K562 (cell line): ENCODE results near the gene TRMT1. TPM values are rescaled to one million over a fixed set of nuclear protein-coding genes. Genes with fewer than 3 reads are reported as not detected.

Source experiments
- ATAC-seq: fragments of 200-7000 bp; cut with Tn5 transposase; 3 replicates; pipeline ENCODE4 v1.9.1; 2020; ENCODE audit warnings: moderate library complexity
- BruUV-seq: library from RNA; stranded (reverse); fragments of 400-500 nt; replicated peaks from 2 replicates; lab custom pipeline; 2021; lab: Mats Ljungman, UMichigan
- CTCF ChIA-PET: fragments of 300-600 bp; formaldehyde crosslinking; extraction: SDS; loops from one replicate; lab custom pipeline; 2021; ENCODE audit warnings: low intra/inter-chr PET ratio; lab: Yijun Ruan, JAX
- POLR2A ChIA-PET: fragments of 300-600, 350-650 bp; sonication (Branson Sonifier 250); formaldehyde crosslinking; extraction: SDS; loops from one replicate; lab custom pipeline; 2021; ENCODE audit warnings: antibody characterized with exemption, inconsistent platforms; lab: Yijun Ruan, JAX
- DNase-seq, 4 experiments: peaks; one replicate each; pipeline versions ENCODE4 v3.0.0 to v3.0.0-alpha.2; 2011 to 2018; ENCODE audit warnings: low spot score in 3 of 4, mixed read lengths in 3 of 4; ENCODE audit errors: extremely low read depth in 1 of 4
- FAIRE-seq: peaks from 2 replicates; lab custom pipeline; 2011; peaks lifted over from hg19 to GRCh38; lab: Jason Lieb, UNC
- H2AFZ ChIP-seq: 2 replicates; pipeline ENCODE4 v1.6.0; 2011; ENCODE audit warnings: low read depth, low read length, control low read depth, inconsistent platforms
- H3K27ac ChIP-seq: fragments of 200-600 bp; 3 replicates; pipeline ENCODE4 v1.8.0; 2011; ENCODE audit warnings: low read depth, mild to moderate bottlenecking, control low read depth, inconsistent platforms, low read length, moderate library complexity, mixed read lengths; ENCODE audit errors: extremely low read depth
- H3K27me3 ChIP-seq, 2 experiments: fragments of 300-600 bp in 1 of 2; 2 replicates in 1 of 2; 3 replicates in 1 of 2; pipeline versions ENCODE4 v1.6.0 to v1.8.0; 2011; ENCODE audit warnings: inconsistent platforms in 2 of 2, low read length in 2 of 2, mild to moderate bottlenecking in 1 of 2, mixed read lengths in 1 of 2, moderate library complexity in 1 of 2; ENCODE audit not compliant: control insufficient read depth in 2 of 2, insufficient read depth in 2 of 2
- H3K36me3 ChIP-seq: fragments of 300-600 bp; 3 replicates; pipeline ENCODE4 v1.8.0; 2011; ENCODE audit warnings: mild to moderate bottlenecking, low read length, inconsistent platforms; ENCODE audit not compliant: control insufficient read depth, insufficient read depth
- H3K4me1 ChIP-seq, 2 experiments: fragments of 200-600 bp in 1 of 2; replicated peaks in 1 of 2; 2 replicates in 1 of 2; 3 replicates in 1 of 2; pipeline versions ENCODE4 v1.5.1 to v1.8.0; 2011; ENCODE audit warnings: inconsistent platforms in 2 of 2, low read length in 2 of 2, mild to moderate bottlenecking in 1 of 2, mixed read lengths in 1 of 2, moderate library complexity in 1 of 2; ENCODE audit not compliant: control insufficient read depth in 2 of 2, insufficient read depth in 2 of 2
- H3K4me2 ChIP-seq: 2 replicates; pipeline ENCODE4 v1.6.1; 2011; ENCODE audit warnings: low read length, control low read depth, inconsistent platforms, mixed read lengths; ENCODE audit not compliant: insufficient read depth
- H3K4me3 ChIP-seq: fragments of 200-600 bp; sonication (generic), shearing (Covaris generic); 2 replicates; pipeline ENCODE4 v1.5.1; 2016; ENCODE audit warnings: control low read depth, inconsistent platforms
- H3K79me2 ChIP-seq: fragments of 200-600 bp; 3 replicates; pipeline ENCODE4 v1.8.0; 2011; ENCODE audit warnings: low read length, inconsistent platforms; ENCODE audit not compliant: control insufficient read depth, insufficient read depth
- H3K9ac ChIP-seq, 2 experiments: 2 replicates each; pipeline versions ENCODE4 v1.6.0 to v1.6.1; 2011; ENCODE audit warnings: low read depth in 2 of 2, low read length in 2 of 2, control low read depth in 1 of 2, inconsistent platforms in 1 of 2, mild to moderate bottlenecking in 1 of 2, mixed read lengths in 1 of 2; ENCODE audit not compliant: insufficient read depth in 1 of 2
- H3K9me1 ChIP-seq: one replicate; pipeline ENCODE4 v1.6.0; 2011; ENCODE audit warnings: inconsistent platforms, mild to moderate bottlenecking, low read length, moderate library complexity; ENCODE audit not compliant: control insufficient read depth, insufficient read depth
- H3K9me3 ChIP-seq: replicated peaks from 2 replicates; pipeline ENCODE4 v1.5.1; 2011; ENCODE audit warnings: low read depth, low read length, inconsistent platforms; ENCODE audit not compliant: control insufficient read depth, insufficient read depth
- H4K20me1 ChIP-seq: replicated peaks from 2 replicates; pipeline ENCODE4 v1.6.1; 2011; ENCODE audit warnings: low read length, inconsistent platforms, mixed read lengths; ENCODE audit not compliant: control insufficient read depth, insufficient read depth
- BRCA1 ChIP-seq, 2 experiments: fragments of 450-650 bp in 1 of 2; sonication (generic) in 1 of 2; formaldehyde crosslinking in 1 of 2; IDR thresholded peaks; 2 replicates each; pipeline versions ENCODE4 v1.5.0 to v1.6.1; 2017 to 2020; ENCODE audit warnings: mild to moderate bottlenecking in 1 of 2, missing genetic modification reagents in 1 of 2
- EWSR1 ChIP-seq: fragments of 450-650 bp; IDR thresholded peaks from 2 replicates; pipeline ENCODE4 v1.6.1; 2018; ENCODE audit warnings: borderline replicate concordance, mild to moderate bottlenecking, low read depth, moderate library complexity; ENCODE audit not compliant: partially characterized antibody
- GABPB2 ChIP-seq: fragments of 250-450 bp; sonication (Bioruptor Pico); conservative IDR thresholded peaks from 2 replicates; pipeline ENCODE4 v1.5.1; 2021; ENCODE audit warnings: mild to moderate bottlenecking
- NFRKB ChIP-seq: fragments of 450-650 bp; IDR thresholded peaks from 2 replicates; pipeline ENCODE4 v1.6.1; 2016; ENCODE audit warnings: low read depth
- NFXL1 ChIP-seq: fragments of 450-650 bp; formaldehyde crosslinking; IDR thresholded peaks from 2 replicates; pipeline ENCODE4 v1.4.0; 2021; ENCODE audit warnings: mild to moderate bottlenecking
- PHB ChIP-seq: fragments of 250-450 bp; sonication (Bioruptor Pico); IDR thresholded peaks from 2 replicates; pipeline ENCODE4 v1.5.0; 2021
- POLR2A ChIP-seq: fragments of 450-650 bp; conservative IDR thresholded peaks from 2 replicates; pipeline ENCODE4 v1.6.1; 2016
- RFX7 ChIP-seq: fragments of 250-450 bp; sonication (Bioruptor Pico); IDR thresholded peaks from 2 replicates; pipeline ENCODE4 v1.5.1; 2021; ENCODE audit warnings: mild to moderate bottlenecking
- TGIF2 ChIP-seq: sonication (generic); formaldehyde crosslinking; IDR thresholded peaks from 2 replicates; pipeline ENCODE4 v1.8.1; 2022; ENCODE audit warnings: mild to moderate bottlenecking, missing genetic modification reagents, moderate library complexity
- ZNF24 ChIP-seq: fragments of 450-650 bp; IDR thresholded peaks from 2 replicates; pipeline ENCODE4 v1.6.1; 2016
- ZNF551 ChIP-seq: fragments of 250-450 bp; sonication (Bioruptor Pico); IDR thresholded peaks from 2 replicates; pipeline ENCODE4 v1.5.0; 2021; ENCODE audit warnings: mild to moderate bottlenecking, moderate library complexity
- ZNF780A ChIP-seq: fragments of 250-450 bp; sonication (Bioruptor Pico); IDR thresholded peaks from 2 replicates; pipeline ENCODE4 v1.5.0; 2021; ENCODE audit warnings: mild to moderate bottlenecking
- WGBS: fragments of 100-300 bp; shearing (Covaris generic); methylation state at CpG from one replicate; pipeline ENCODE4 v1.1.6; 2016; ENCODE audit warnings: low coverage, mixed read lengths; ENCODE audit not compliant: insufficient coverage; ENCODE audit errors: missing lambda C conversion rate; 5-methylcytosine and 5-hydroxymethylcytosine counted together
- in situ Hi-C: fragments of 300-500 bp; cut with MboI; formaldehyde crosslinking; loops from 4 replicates; pipeline ENCODE4 v1.15.0; 2018; ENCODE audit warnings: inconsistent platforms, mixed read lengths
- intact Hi-C: fragments of 100-400 bp; cut with micrococcal nuclease; formaldehyde crosslinking; loops from 2 replicates; pipeline ENCODE4 v1.14.2; 2022
- polyA plus RNA-seq, 8 experiments: library from polyadenylated mRNA; depleted of rRNA in 4 of 8; stranded (reverse) in 5 of 8; unstranded in 3 of 8; fragments of >200 nt; fragmentation: Nextera tagmentation in 2 of 8; fragmentation: Illumina TruSeq in 1 of 8; extraction: Ambion mirVana in 2 of 8; extraction: Trizol in 1 of 8; gene quantifications; 2 replicates each; pipeline versions ENCODE4 v1.2.1 to v1.2.3, GENCODE V29; 2011 to 2014; ENCODE audit warnings: inconsistent platforms in 1 of 8, missing spikeins in 1 of 8
- total RNA-seq, 7 experiments: library from RNA; depleted of rRNA in 6 of 7; stranded (reverse); fragments of >200 nt in 6 of 7; fragmentation: Illumina TruSeq in 2 of 7; extraction: Trizol in 2 of 7; gene quantifications; 2 replicates each; pipeline versions ENCODE4 v1.2.1 to v1.2.3, GENCODE V29; 2011 to 2021; ENCODE audit warnings: low replicate concordance in 1 of 7
- TF ChIP-seq, protein P1 (sequence below): fragments of 250-450 bp; sonication (Bioruptor Pico); IDR thresholded peaks from 2 replicates; pipeline ENCODE4 v1.9.0; 2021; ENCODE audit warnings: mild to moderate bottlenecking, inconsistent platforms
- TF ChIP-seq, protein P2 (sequence below): fragments of 250-450 bp; sonication (Bioruptor Pico); IDR thresholded peaks from 2 replicates; pipeline ENCODE4 v1.5.0; 2021
- TF ChIP-seq, protein P3 (sequence below): fragments of 450-650 bp; formaldehyde crosslinking; IDR thresholded peaks from 2 replicates; pipeline ENCODE4 v1.4.0; 2022; ENCODE audit warnings: missing genetic modification characterization
- TF ChIP-seq, protein P4 (sequence below): sonication (generic); formaldehyde crosslinking; IDR thresholded peaks from 2 replicates; pipeline ENCODE4 v1.8.0; 2022; ENCODE audit warnings: mild to moderate bottlenecking, missing genetic modification reagents

Gene TRMT1
- total and polyA plus RNA-seq, 9 of the 15 experiments (the other 6 are each of a cell fraction or from before 2014, with no cell fraction given) = 5.8 to 158 (median 54.3) TPM

DNA sequence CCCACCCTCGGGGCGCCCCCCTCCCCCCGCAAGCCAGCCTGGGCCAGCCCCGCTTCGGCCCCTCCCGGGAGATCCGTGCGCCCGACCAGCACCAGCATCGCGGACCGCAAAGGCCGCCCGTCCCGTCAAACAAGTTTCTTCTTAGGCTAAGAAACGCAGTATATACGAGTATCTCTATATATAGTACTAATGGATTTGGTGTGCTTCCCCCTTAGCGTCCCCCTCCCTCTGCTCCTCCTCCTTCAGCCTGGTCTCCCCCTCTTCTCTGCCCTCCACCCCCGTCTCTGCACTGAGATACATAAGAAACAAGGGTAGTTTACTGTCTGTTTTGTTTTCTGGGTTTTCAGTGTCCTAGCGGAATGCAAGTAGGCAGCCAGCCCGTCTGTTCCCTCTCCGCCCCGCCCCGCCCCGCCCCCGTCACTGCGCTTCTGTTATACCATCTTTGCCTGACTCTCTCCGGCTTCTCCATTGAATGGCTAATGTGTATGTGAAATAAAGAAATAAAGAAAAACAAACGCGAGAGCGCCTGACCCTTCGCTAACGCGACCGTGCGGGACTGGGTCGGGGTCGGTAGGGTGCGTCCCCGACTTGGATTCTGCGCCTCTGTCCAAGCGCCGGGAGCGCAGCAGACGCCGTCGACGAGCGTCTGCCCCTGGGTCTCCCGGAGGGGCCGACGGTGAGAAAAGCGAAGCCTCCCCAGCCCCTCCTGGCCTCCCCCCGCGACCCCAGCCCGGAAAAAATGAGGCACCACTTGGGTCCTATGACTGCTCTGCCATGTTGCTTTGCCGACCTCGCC, 18.1 kb downstream of the TRMT1 start:
- no peaks in the 10 kb centered on the region for H3K9me3 ChIP-seq
- intact Hi-C loops (loop anchor here (1.0 kb wide), 1 partner anchor 164 kb away; no protein-coding TSS in a partner anchor), in situ Hi-C loops (no loop called here)
- H2AFZ ChIP-seq = no peak overlapping the region
- peaks cover 56% of the 10 kb centered on the region for H3K79me2 ChIP-seq
- H3K27ac ChIP-seq = peak overlapping the region; percentile 98
- H3K4me2 ChIP-seq = peak overlapping the region; percentile 99
- peak overlapping the region; percentile 74 to 95 for H3K9ac ChIP-seq
- DNase-seq (peak in 3 of 4 experiments; percentile 25 to 85 (median 62)), FAIRE-seq (peak; percentile 37), ATAC-seq (peak; percentile 3)
- no peaks in the 10 kb centered on the region for H3K27me3 ChIP-seq
- BruUV-seq = no TSS peak
- H3K4me1 ChIP-seq = peaks cover 40 to 82% of the 10 kb centered on the region in 2 experiments
- peaks cover 37% of the 10 kb centered on the region for H3K36me3 ChIP-seq
- ChIA-PET CTCF (interaction anchor here (0.6 to 0.8 kb wide), 2 partner anchors 58 to 163 kb away, joined by 3 read pairs; no protein-coding TSS in a partner anchor), POLR2A (interaction anchor here (0.8 to 1.1 kb wide), 2 partner anchors 8 to 54 kb away, joined by 4 to 7 read pairs; no protein-coding TSS in a partner anchor)
- no peaks in the 10 kb centered on the region for H4K20me1 ChIP-seq
- no peaks in the 10 kb centered on the region for H3K9me1 ChIP-seq
- peak overlapping the region; percentile 98 for H3K4me3 ChIP-seq
- under 1% methylated on average over 41 of the region's 58 CpGs for whole genome bisulfite sequencing
- TF ChIP-seq TGIF2 = no peak
- peak; percentile 24; the same call in 1 of the 2 replicates for TF ChIP-seq PHB (CRISPR knock-in tag)
- TF ChIP-seq, protein P1, sequence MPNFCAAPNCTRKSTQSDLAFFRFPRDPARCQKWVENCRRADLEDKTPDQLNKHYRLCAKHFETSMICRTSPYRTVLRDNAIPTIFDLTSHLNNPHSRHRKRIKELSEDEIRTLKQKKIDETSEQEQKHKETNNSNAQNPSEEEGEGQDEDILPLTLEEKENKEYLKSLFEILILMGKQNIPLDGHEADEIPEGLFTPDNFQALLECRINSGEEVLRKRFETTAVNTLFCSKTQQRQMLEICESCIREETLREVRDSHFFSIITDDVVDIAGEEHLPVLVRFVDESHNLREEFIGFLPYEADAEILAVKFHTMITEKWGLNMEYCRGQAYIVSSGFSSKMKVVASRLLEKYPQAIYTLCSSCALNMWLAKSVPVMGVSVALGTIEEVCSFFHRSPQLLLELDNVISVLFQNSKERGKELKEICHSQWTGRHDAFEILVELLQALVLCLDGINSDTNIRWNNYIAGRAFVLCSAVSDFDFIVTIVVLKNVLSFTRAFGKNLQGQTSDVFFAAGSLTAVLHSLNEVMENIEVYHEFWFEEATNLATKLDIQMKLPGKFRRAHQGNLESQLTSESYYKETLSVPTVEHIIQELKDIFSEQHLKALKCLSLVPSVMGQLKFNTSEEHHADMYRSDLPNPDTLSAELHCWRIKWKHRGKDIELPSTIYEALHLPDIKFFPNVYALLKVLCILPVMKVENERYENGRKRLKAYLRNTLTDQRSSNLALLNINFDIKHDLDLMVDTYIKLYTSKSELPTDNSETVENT (CRISPR knock-in tag) = no peak
- peak; percentile 77 for TF ChIP-seq POLR2A
- TF ChIP-seq ZNF780A (CRISPR knock-in tag) = peak; percentile 74; the same call in 1 of the 2 replicates
- TF ChIP-seq, protein P2, sequence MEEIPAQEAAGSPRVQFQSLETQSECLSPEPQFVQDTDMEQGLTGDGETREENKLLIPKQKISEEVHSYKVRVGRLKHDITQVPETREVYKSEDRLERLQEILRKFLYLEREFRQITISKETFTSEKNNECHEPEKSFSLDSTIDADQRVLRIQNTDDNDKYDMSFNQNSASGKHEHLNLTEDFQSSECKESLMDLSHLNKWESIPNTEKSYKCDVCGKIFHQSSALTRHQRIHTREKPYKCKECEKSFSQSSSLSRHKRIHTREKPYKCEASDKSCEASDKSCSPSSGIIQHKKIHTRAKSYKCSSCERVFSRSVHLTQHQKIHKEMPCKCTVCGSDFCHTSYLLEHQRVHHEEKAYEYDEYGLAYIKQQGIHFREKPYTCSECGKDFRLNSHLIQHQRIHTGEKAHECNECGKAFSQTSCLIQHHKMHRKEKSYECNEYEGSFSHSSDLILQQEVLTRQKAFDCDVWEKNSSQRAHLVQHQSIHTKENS = peak; percentile 77; the same call in 1 of the 2 replicates
- TF ChIP-seq GABPB2 (CRISPR knock-in tag) = 0 out of 2 replicates have a peak, but pooled peaks have one; percentile 28
- TF ChIP-seq, protein P3, sequence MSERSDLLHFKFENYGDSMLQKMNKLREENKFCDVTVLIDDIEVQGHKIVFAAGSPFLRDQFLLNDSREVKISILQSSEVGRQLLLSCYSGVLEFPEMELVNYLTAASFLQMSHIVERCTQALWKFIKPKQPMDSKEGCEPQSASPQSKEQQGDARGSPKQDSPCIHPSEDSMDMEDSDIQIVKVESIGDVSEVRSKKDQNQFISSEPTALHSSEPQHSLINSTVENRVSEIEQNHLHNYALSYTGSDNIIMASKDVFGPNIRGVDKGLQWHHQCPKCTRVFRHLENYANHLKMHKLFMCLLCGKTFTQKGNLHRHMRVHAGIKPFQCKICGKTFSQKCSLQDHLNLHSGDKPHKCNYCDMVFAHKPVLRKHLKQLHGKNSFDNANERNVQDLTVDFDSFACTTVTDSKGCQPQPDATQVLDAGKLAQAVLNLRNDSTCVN (CRISPR knock-in tag) = peak; percentile 94
- TF ChIP-seq, protein P4, sequence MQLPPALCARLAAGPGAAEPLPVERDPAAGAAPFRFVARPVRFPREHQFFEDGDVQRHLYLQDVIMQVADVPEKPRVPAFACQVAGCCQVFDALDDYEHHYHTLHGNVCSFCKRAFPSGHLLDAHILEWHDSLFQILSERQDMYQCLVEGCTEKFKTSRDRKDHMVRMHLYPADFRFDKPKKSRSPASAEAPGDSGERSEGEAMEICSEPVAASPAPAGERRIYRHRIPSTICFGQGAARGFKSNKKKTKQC (CRISPR knock-in tag) = no peak
- no peak for TF ChIP-seq NFRKB
- TF ChIP-seq RFX7 (CRISPR knock-in tag) = 0 out of 2 replicates have a peak, but pooled peaks have one; percentile 35
- no peak for TF ChIP-seq BRCA1 (IDR thresholded peaks at IDR 0.05)
- no peak for TF ChIP-seq BRCA1 (CRISPR knock-in tag; IDR thresholded peaks at IDR 0.05)
- no peak for TF ChIP-seq NFXL1 (CRISPR knock-in tag)
- TF ChIP-seq ZNF551 (CRISPR knock-in tag) = peak; percentile 82; the same call in 1 of the 2 replicates
- no peak for TF ChIP-seq EWSR1
- TF ChIP-seq ZNF24 = no peak
